ENCODE results near the gene TRPM3.

The TRPM3 gene

DNA sequence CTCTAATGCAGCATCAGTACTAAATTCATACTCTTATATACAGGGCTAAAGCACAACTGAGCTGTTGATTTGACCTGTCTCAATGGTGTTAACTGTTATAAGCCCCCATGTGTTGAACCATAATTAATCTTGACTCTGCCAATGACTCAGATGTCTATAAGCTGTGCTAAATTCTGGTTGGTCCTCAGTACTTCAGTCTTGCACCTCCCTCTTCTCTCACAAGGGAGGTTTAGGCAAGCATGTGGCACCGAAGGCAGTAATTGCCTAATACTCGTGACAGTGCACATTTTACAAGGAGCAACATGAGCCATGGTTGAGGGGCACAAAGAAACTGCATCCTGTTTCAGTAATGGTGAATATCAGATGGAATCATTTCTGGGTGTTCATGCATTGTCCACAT is 255.9 kb downstream of the TRPM3 start:
- Histone ChIP-seq H3K4me3 (ENCODE audit: low read depth, low read length) (no peak overlapping the region), H3K27me3 (ENCODE audit: control insufficient read depth, insufficient read depth, low read length) (no peaks in the 10 kb centered on the region), H3K4me1 (no peaks in the 10 kb centered on the region), H3K4me2 (ENCODE audit: low read length) (no peak overlapping the region), H2AFZ (no peak overlapping the region), H3K79me2 (no peaks in the 10 kb centered on the region), H3K9ac (no peak overlapping the region), H3K36me3 (ENCODE audit: control insufficient read depth, insufficient read depth, low read length) (no peaks in the 10 kb centered on the region), H3K9me3 (ENCODE audit: control insufficient read depth, low read length) (no peaks in the 10 kb centered on the region), H3K27ac (no peak overlapping the region)
- TF ChIP-seq, protein P1, sequence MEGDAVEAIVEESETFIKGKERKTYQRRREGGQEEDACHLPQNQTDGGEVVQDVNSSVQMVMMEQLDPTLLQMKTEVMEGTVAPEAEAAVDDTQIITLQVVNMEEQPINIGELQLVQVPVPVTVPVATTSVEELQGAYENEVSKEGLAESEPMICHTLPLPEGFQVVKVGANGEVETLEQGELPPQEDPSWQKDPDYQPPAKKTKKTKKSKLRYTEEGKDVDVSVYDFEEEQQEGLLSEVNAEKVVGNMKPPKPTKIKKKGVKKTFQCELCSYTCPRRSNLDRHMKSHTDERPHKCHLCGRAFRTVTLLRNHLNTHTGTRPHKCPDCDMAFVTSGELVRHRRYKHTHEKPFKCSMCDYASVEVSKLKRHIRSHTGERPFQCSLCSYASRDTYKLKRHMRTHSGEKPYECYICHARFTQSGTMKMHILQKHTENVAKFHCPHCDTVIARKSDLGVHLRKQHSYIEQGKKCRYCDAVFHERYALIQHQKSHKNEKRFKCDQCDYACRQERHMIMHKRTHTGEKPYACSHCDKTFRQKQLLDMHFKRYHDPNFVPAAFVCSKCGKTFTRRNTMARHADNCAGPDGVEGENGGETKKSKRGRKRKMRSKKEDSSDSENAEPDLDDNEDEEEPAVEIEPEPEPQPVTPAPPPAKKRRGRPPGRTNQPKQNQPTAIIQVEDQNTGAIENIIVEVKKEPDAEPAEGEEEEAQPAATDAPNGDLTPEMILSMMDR (IDR thresholded peaks at IDR 0.05): no peak

DNA sequence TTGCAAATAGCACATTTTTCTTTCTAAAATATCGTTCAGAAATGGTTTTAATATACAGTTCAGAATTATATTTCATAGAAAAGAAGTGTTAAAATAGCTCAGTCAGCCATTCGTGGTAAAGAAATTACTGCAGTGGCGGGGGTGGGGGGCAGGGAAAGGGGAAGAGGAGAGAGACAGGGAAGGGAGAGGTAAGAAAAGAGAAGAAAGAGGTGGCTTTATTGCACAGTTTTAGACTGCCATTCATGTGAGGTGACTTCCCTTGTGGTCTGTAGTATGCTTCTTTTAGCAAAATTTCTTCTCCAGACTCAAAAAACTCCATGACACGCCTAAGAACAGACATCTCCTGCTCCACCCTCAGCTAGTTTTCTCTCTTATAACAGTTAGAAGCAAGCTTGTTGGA is 259.6 kb downstream of the TRPM3 start:
- TF ChIP-seq, protein P1 (IDR thresholded peaks at IDR 0.05): no peak
- Histone ChIP-seq H3K36me3 (ENCODE audit: control insufficient read depth, insufficient read depth, low read length) (no peaks in the 10 kb centered on the region), H3K4me2 (ENCODE audit: low read length) (no peak overlapping the region), H3K9me3 (ENCODE audit: control insufficient read depth, low read length) (no peaks in the 10 kb centered on the region), H3K4me3 (ENCODE audit: low read depth, low read length) (no peak overlapping the region), H3K27ac (no peak overlapping the region), H2AFZ (no peak overlapping the region), H3K27me3 (ENCODE audit: control insufficient read depth, insufficient read depth, low read length) (no peaks in the 10 kb centered on the region), H3K9ac (no peak overlapping the region), H3K79me2 (no peaks in the 10 kb centered on the region), H3K4me1 (no peaks in the 10 kb centered on the region)

DNA sequence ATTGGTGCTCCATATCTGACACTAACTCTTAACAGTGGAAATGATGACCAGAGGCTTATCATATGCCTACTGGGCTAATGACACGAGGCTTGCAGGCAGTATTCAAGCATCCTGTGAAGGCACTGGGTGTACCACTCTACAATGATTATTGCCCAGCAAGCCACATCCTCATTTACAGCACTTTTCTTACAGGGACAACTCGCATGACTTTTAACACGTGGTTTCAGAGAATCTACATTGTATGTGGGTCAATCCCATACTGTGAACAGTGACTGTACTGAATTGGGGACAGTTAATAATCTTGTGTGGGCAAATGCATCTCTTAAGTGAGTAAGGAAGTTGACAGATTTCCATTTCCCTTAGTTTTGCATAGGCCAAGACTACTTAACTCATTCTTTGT is 260.0 kb downstream of the TRPM3 start:
- TF ChIP-seq, protein P1 (IDR thresholded peaks at IDR 0.05): no peak

DNA sequence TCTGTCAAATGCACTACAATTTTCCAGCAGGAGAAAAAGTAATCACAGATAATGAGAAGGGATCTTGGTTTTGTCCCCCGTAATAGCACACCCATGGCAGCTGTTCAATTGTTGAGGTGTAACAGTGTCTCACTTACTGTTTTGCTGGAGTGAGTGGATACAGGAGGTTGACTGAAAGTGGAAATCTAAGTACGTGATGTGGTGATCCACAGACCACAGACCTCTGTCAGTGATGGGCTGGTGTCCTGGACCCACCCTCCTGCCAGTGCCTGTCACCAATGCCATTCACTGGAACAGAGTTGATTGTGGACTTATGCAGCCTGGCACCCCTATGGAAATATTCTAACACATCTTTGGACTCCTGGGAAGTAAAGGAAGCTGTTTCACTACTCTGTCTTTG is 261.7 kb downstream of the TRPM3 start:
- no peak overlapping the region for H3K4me3 ChIP-seq (ENCODE audit: low read depth, low read length)
- H3K4me1 ChIP-seq: no peaks in the 10 kb centered on the region
- TF ChIP-seq, protein P1 (IDR thresholded peaks at IDR 0.05): no peak
- no peaks in the 10 kb centered on the region for H3K27me3 ChIP-seq (ENCODE audit: control insufficient read depth, insufficient read depth, low read length)
- no peaks in the 10 kb centered on the region for H3K36me3 ChIP-seq (ENCODE audit: control insufficient read depth, insufficient read depth, low read length)
- H3K4me2 ChIP-seq (ENCODE audit: low read length): no peak overlapping the region
- no peak overlapping the region for H2AFZ ChIP-seq
- no peak overlapping the region for H3K27ac ChIP-seq
- no peak overlapping the region for H3K9ac ChIP-seq
- H3K79me2 ChIP-seq: no peaks in the 10 kb centered on the region
- H3K9me3 ChIP-seq (ENCODE audit: control insufficient read depth, low read length): no peaks in the 10 kb centered on the region

More for the DNA sequence above, 260.0 kb downstream of the TRPM3 start:
- Histone ChIP-seq H3K4me1 (no peaks in the 10 kb centered on the region), H3K4me3 (ENCODE audit: low read depth, low read length) (no peak overlapping the region), H2AFZ (no peak overlapping the region), H3K27ac (no peak overlapping the region), H3K36me3 (ENCODE audit: control insufficient read depth, insufficient read depth, low read length) (no peaks in the 10 kb centered on the region), H3K79me2 (no peaks in the 10 kb centered on the region), H3K9me3 (ENCODE audit: control insufficient read depth, low read length) (no peaks in the 10 kb centered on the region), H3K9ac (no peak overlapping the region), H3K4me2 (ENCODE audit: low read length) (no peak overlapping the region), H3K27me3 (ENCODE audit: control insufficient read depth, insufficient read depth, low read length) (no peaks in the 10 kb centered on the region)

DNA sequence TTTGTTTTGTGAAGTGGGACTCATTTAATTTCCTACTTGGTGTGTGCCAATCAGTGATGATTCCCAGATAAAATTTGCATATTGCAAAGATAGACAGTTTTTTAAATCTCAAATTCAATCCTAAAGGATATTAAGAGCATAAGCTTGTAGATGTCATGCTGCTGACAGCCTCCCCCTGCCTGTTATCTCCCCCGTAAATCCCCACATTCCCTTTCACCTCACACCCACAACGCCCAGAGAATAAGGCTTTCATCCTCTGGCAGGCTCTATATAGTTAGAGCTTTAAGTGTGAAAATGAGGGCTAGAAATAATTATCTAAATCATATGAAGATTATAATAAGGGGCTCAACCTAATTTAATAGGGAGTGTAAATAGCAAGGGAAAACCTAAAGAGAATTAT is 265.0 kb downstream of the TRPM3 start:
- Histone ChIP-seq H3K79me2 (no peaks in the 10 kb centered on the region), H3K36me3 (ENCODE audit: control insufficient read depth, insufficient read depth, low read length) (no peaks in the 10 kb centered on the region), H2AFZ (no peak overlapping the region), H3K4me2 (ENCODE audit: low read length) (no peak overlapping the region), H3K4me1 (no peaks in the 10 kb centered on the region), H3K27me3 (ENCODE audit: control insufficient read depth, insufficient read depth, low read length) (no peaks in the 10 kb centered on the region), H3K9ac (no peak overlapping the region), H3K4me3 (ENCODE audit: low read depth, low read length) (no peak overlapping the region), H3K27ac (no peak overlapping the region), H3K9me3 (ENCODE audit: control insufficient read depth, low read length) (no peaks in the 10 kb centered on the region)
- TF ChIP-seq, protein P1 (IDR thresholded peaks at IDR 0.05): no peak
